Measurements from ENCODE around the gene CBX3. TPM values are rescaled to one million over a fixed set of nuclear protein-coding genes. Genes with fewer than 3 reads are reported as not detected.

The CBX3 gene
- total and polyA plus RNA-seq, 2 of the 13 experiments (the other 11 are each of a cell fraction or from before 2014, with no cell fraction given) = 53.9 to 249 TPM

GRCh38 chr7:26190417-26190869, 11.1 kb upstream of the CBX3 start (continued):
- TF ChIP-seq AGO2 (optimal IDR thresholded peaks at IDR 0.05; ENCODE audit: low read depth, low read length) = peak; percentile 16
- TF ChIP-seq RFX3 (CRISPR knock-in tag; IDR thresholded peaks at IDR 0.05) = no peak
- no peak for TF ChIP-seq ZNF12 (CRISPR knock-in tag; IDR thresholded peaks at IDR 0.05)

- FAIRE-seq (no peak), ATAC-seq (no peak), DNase-seq (ENCODE audit: low spot score) (no peak)
- no peak for TF ChIP-seq NFKBIZ (CRISPR knock-in tag; IDR thresholded peaks at IDR 0.05)
- no peak for TF ChIP-seq ZSCAN21 (CRISPR knock-in tag; IDR thresholded peaks at IDR 0.05; ENCODE audit: borderline replicate concordance)
- 0 out of 4 replicates have a peak, but pooled peaks of 1 of the 2 experiments have one; percentile 12 for TF ChIP-seq POLR2A (IDR thresholded peaks at IDR 0.05; ENCODE audit: insufficient read depth in 1 of 2, low read depth in 2 of 2, low read length in 2 of 2)
- no peak for TF ChIP-seq ZNF713 (CRISPR knock-in tag; IDR thresholded peaks at IDR 0.05)
- TF ChIP-seq HNRNPK (IDR thresholded peaks at IDR 0.05; ENCODE audit: low read depth, low read length, poor library complexity, severe bottlenecking) = peak; percentile 68
- TF ChIP-seq AGO2 (optimal IDR thresholded peaks at IDR 0.05; ENCODE audit: low read depth, low read length) = peak; percentile 68
- TF ChIP-seq RBFOX2 (IDR thresholded peaks at IDR 0.05; ENCODE audit: low read depth, low read length) = peak; percentile 64; the same call in 1 of the 2 replicates
- no peak for TF ChIP-seq BRCA1 (CRISPR knock-in tag; IDR thresholded peaks at IDR 0.05)
- H3K27me3 ChIP-seq (ENCODE audit: control insufficient read depth in 1 of 2, insufficient read depth in 2 of 2, low read length in 2 of 2) = no peaks in the 10 kb centered on the region
- no peak overlapping the region for H3K4me3 ChIP-seq (replicated peaks in 1 of 3; ENCODE audit: insufficient read depth in 1 of 3, low read depth in 2 of 3, low read length in 3 of 3)
- 97% methylated on average over 7 of the region's 7 CpGs for WGBS (ENCODE audit: low lambda C conversion rate)
- no peak overlapping the region for H3K27ac ChIP-seq (ENCODE audit: extremely low read length, insufficient read depth, low read length)
- H3K9me3 ChIP-seq (ENCODE audit: low read length) = no peaks in the 10 kb centered on the region
- BruUV-seq (replicated peaks) = no TSS peak
- intact Hi-C loops (cut with micrococcal nuclease; ENCODE audit: unreplicated experiment) = no loop called here
- POLR2A ChIA-PET = interaction anchor here (1.5 to 2.3 kb wide), 2 partner anchors 9 to 10 kb away, joined by 7 to 13 read pairs; partner anchors contain the start of genes CBX3 and HNRNPA2B1
- H3K36me3 ChIP-seq (replicated peaks in 1 of 2; ENCODE audit: control insufficient read depth in 1 of 2, insufficient read depth in 2 of 2, low read length in 2 of 2) = peaks cover 20 to 65% of the 10 kb centered on the region in 2 experiments
- no peak overlapping the region for H3K9ac ChIP-seq (ENCODE audit: insufficient read depth, low read depth, low read length)
- H3K79me2 ChIP-seq (ENCODE audit: insufficient read depth, low read length) = peaks cover 35% of the 10 kb centered on the region
- CTCF ChIA-PET (ENCODE audit: low intra/inter-chr PET ratio, low total read pairs) = no interaction called here
- peaks cover 40% of the 10 kb centered on the region for H3K4me1 ChIP-seq (ENCODE audit: insufficient read depth, low read length)
- in situ Hi-C loops (cut with HindIII; ENCODE audit: extremely low pct_ligation_motif_present, low pct_unique_long_range_greater_than_20kb) = no loop called here
- H2AFZ ChIP-seq (ENCODE audit: low read length) = no peak overlapping the region
- peaks cover 87% of the 10 kb centered on the region for H4K20me1 ChIP-seq (ENCODE audit: insufficient read depth, low read length)
- H3K4me2 ChIP-seq (ENCODE audit: low read depth, low read length) = no peak overlapping the region
Observed at GRCh38 chr7:26191233-26191973, 10.1 kb upstream of the CBX3 start.

Measured in HepG2 (cell line).